ENCODE measurements around the gene AP1G1.

The AP1G1 gene

GRCh38 chr16:71722801-71723536, 85.7 kb downstream of the AP1G1 start (continued):
- TF ChIP-seq ZNF148 (tag by site-specific recombination; IDR thresholded peaks at IDR 0.05; ENCODE audit: borderline replicate concordance) (no peak), ZNF214 (tag by site-specific recombination; IDR thresholded peaks at IDR 0.05; ENCODE audit: borderline replicate concordance) (no peak), ZNF837 (tag by site-specific recombination; IDR thresholded peaks at IDR 0.05) (no peak), ZNF747 (tag by site-specific recombination; IDR thresholded peaks at IDR 0.05) (no peak), ZNF555 (tag by site-specific recombination; conservative IDR thresholded peaks at IDR 0.05) (no peak), ZNF174 (tag by site-specific recombination; IDR thresholded peaks at IDR 0.05) (no peak), BCL11A (tag by site-specific recombination; IDR thresholded peaks at IDR 0.05; ENCODE audit: low read depth) (no peak), ZNF433 (tag by site-specific recombination; IDR thresholded peaks at IDR 0.05; ENCODE audit: low read depth) (no peak), ZNF280D (tag by site-specific recombination; IDR thresholded peaks at IDR 0.05) (no peak), PBX3 (CRISPR knock-in tag; IDR thresholded peaks at IDR 0.05) (peak; percentile 66; the same call in 1 of the 2 replicates), ZBTB21 (tag by site-specific recombination; IDR thresholded peaks at IDR 0.05) (peak; percentile 59; the same call in 1 of the 2 replicates), ZNF707 (tag by site-specific recombination; IDR thresholded peaks at IDR 0.05) (no peak), ZNF138 (tag by site-specific recombination; IDR thresholded peaks at IDR 0.05; ENCODE audit: borderline replicate concordance) (no peak), ZNF132 (tag by site-specific recombination; IDR thresholded peaks at IDR 0.05; ENCODE audit: borderline replicate concordance) (no peak), REST (tag by site-specific recombination; IDR thresholded peaks at IDR 0.05) (no peak; the same call in 1 of the 2 replicates), GLI2 (tag by site-specific recombination; IDR thresholded peaks at IDR 0.05; ENCODE audit: borderline replicate concordance, low read depth) (no peak), RBAK (tag by site-specific recombination; IDR thresholded peaks at IDR 0.05) (no peak), KLF8 (tag by site-specific recombination; IDR thresholded peaks at IDR 0.05) (peak; percentile 92), ZNF776 (tag by site-specific recombination; IDR thresholded peaks at IDR 0.05; ENCODE audit: borderline replicate concordance) (no peak), KLF7 (tag by site-specific recombination; IDR thresholded peaks at IDR 0.05; ENCODE audit: borderline replicate concordance) (peak; percentile 66; the same call in 1 of the 2 replicates), ZBTB17 (tag by site-specific recombination; IDR thresholded peaks at IDR 0.05) (peak; percentile 96), ZNF473 (tag by site-specific recombination; IDR thresholded peaks at IDR 0.05) (no peak), ZBTB7A (tag by site-specific recombination; IDR thresholded peaks at IDR 0.05; ENCODE audit: low read depth) (0 out of 2 replicates have a peak, but pooled peaks have one; percentile 5), ZNF513 (tag by site-specific recombination; IDR thresholded peaks at IDR 0.05) (no peak), FEZF1 (tag by site-specific recombination; IDR thresholded peaks at IDR 0.05) (0 out of 2 replicates have a peak, but pooled peaks have one; percentile 24), SP7 (tag by site-specific recombination; IDR thresholded peaks at IDR 0.05) (peak; percentile 68)

Measured in HEK293 (cell line).